DMS 273 (cell line): Measurements from ENCODE around the gene SLC24A4.

ENCODE experiments used
- DNase-seq: peaks from one replicate; lab custom pipeline; 2025; ENCODE audit not compliant: unreplicated experiment; lab: John Stamatoyannopoulos, UW

The SLC24A4 gene

GRCh38 chr14:92316176-92316575, 6.8 kb upstream of the SLC24A4 start:
- DNase-seq = peak; percentile 14

DNA sequence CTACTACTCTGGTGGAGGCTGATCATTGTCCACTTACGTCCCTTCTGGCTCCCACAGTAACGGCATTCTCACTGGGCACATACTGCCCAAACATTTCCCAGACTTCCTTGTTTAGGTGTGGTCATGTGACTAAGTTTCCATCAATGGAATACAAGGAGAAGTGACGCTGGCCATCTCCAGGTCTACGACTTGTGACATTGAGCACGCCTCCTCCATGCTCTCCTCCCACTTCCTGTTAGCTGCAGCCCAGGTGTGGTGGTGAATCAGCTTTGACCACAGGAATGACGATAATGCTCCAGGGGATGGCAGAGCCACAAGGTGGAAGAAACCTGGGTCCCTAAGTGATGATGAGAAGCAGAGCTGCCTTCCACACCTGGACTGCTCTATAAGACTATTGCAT, 6.0 kb upstream of the SLC24A4 start:
- no peak for DNase-seq

GRCh38 chr14:92317511-92317910, 5.5 kb upstream of the SLC24A4 start:
- DNase-seq = no peak

- no peak for DNase-seq
These were observed 1.3 kb upstream of the SLC24A4 start for GRCh38 chr14:92321701-92322100.

- peak; percentile 42 for DNase-seq
These were observed 449 bp upstream of the SLC24A4 start for GRCh38 chr14:92322516-92322915.

DNA sequence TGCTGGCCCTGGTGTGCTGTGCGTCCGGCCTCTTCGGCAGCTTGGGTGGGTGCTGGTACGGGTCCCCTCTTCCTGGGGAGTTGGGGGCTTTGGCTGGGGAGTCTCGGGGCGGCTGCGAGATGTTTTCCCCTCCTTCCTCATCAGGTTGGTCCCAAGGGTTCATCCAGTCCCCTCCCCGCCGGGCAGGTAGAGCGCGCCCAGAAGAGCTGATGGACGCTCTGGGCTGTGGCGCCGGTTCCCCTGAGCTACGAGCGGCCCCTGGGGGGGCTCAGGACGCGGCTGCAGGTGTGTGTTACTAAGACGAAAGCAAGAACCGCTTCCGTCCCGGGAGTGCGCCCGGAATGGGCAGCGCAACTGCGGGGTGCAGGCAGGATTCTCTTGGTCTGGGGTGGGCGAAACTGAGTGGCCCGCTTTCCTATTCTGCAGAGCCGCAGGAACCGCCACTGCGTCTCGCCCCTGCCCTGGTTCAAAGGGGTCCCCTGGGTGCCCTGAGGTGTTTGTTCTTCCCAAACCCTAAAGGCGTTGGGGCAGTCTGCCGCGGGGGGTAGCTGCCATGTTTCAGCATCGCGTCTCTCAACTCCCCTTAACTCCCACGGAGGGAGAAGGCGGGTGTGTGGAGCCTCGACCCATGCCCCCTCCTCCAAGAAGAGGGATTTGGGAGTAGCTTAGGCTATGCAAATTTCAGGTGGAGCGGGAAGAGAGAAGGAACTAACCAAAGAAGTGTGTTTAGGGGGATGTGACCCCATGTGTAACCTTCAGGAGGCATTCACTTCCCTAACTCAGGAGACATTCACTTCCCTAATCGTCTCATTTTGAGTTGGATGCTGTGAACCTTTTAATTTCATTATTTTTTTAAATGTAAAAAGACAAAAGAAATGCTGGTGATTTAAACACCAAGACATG, 1.2 kb downstream of the SLC24A4 start:
- DNase-seq = no peak

DNA sequence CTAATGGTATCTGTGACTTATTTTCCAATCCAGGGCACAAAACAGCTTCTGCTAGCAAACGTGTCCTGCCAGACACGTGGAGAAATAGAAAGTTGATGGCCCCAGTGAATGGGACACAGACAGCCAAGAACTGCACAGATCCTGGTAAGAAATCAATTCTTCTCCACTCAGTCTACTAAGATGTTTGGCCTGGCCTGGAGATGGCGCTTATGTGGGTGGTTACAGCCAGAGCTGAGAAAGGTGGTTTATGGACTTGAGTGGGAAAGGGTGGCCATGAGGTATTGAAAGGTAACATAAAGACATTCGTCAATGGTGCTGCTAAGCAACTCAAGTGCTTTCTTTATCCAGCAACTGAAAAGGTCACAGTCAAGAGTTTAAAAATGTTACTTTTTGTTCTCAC, 2.9 kb downstream of the SLC24A4 start:
- DNase-seq = peak; percentile 11

- DNase-seq = peak; percentile 13
These were observed 5.8 kb downstream of the SLC24A4 start for GRCh38 chr14:92328664-92329255.

GRCh38 chr14:92334050-92334449, 11.1 kb downstream of the SLC24A4 start:
- DNase-seq = no peak

DNA sequence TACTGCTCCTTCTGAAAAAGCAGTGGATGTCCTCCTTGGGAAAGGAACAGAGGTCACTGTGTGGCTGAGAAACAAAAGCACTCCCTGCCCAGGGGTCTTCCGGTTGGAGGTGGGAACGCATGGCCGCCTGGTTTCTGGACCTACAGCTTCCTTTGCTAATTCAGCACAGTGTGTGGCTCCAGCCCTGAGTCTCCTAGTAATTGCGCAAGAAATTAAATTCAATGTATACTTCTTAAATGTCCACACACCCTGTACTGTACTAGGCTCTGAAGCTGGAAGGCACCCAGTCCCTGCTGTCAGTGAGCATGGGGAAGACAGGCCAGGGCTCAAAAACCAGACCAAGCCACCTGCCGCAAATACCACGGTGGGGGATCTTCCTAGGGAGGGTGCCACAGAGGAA, 13.4 kb downstream of the SLC24A4 start:
- no peak for DNase-seq

GRCh38 chr14:92339426-92339825, 16.5 kb downstream of the SLC24A4 start:
- no peak for DNase-seq

DNA sequence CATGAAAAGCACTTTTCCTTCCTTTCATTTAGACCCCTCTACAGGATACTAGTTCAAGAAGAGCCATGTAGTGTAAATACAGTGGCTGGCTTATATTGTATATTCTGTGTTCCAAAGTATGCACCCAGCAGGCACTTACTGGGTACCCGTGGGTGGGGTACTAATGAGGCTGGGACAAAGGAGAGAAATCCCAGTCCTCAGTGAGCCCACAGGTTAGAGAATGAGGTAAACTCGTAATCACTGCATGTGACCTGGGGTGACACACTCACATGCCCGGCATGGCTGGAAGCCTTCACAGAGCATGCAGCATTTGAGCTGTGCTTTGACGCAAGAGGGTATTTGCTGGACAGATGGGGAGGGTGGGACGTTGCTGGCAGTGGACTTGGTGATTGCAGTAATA, 17.1 kb downstream of the SLC24A4 start:
- DNase-seq = peak; percentile 65

DNA sequence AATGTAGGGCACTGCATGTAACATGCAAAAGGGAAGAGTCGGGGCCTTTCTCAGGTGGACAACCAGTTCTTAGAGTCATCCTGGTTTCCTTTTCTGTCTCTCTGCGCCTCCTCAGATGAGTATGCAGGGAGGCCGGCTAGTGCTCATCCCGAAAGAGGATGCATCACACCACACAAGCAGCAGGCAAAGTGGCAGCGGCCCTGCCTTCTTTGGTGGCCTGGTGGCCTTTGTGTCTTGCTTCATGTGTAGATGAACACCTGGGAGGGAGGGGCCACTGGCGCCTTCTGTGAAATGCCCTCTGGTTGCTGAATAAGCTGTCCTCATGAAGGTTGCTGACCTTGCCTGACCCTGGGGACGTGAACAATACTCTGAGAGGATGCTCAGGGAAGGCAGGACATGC, 18.0 kb downstream of the SLC24A4 start:
- DNase-seq = no peak

DNA sequence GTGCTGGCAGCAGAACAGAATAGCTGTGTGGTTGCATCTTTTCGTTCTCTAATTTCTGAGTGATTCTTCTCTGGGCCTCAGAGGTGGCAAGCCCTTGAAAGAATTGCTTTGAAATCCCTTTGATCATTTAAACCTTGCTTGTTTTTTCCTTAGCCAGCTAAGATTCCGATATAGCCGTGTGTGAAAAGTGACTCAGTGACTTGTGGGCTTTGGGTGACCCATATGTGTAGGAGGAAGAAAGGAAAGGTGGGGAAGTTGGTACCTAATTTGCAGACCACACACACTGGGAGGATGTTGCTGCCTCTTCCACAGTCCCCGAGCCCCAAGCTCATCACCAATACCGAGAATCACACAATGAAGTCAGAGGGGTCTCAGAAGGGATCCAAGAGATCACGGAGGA, 18.8 kb downstream of the SLC24A4 start:
- DNase-seq = no peak

DNA sequence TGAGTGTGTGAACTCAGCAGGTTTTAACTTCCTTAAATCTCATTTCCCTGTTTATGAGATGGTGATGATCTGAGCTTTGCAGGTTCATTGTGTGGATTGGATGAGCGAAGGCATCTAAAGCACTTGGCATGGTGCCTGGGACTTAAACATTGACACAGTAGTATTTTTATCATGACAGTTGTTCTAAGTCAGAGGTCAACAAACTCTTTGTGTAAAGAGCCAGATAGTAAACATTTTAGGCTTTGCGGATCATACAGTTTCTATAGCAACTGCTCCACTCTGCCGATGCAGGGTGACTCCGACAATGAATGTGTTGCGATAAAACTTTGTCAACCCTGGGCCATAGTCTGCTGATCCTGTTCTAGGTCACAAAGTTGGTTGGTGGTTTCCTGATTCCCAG, 25.2 kb downstream of the SLC24A4 start:
- no peak for DNase-seq

- no peak for DNase-seq
These were observed 28.8 kb downstream of the SLC24A4 start for GRCh38 chr14:92351750-92352149.

DNA sequence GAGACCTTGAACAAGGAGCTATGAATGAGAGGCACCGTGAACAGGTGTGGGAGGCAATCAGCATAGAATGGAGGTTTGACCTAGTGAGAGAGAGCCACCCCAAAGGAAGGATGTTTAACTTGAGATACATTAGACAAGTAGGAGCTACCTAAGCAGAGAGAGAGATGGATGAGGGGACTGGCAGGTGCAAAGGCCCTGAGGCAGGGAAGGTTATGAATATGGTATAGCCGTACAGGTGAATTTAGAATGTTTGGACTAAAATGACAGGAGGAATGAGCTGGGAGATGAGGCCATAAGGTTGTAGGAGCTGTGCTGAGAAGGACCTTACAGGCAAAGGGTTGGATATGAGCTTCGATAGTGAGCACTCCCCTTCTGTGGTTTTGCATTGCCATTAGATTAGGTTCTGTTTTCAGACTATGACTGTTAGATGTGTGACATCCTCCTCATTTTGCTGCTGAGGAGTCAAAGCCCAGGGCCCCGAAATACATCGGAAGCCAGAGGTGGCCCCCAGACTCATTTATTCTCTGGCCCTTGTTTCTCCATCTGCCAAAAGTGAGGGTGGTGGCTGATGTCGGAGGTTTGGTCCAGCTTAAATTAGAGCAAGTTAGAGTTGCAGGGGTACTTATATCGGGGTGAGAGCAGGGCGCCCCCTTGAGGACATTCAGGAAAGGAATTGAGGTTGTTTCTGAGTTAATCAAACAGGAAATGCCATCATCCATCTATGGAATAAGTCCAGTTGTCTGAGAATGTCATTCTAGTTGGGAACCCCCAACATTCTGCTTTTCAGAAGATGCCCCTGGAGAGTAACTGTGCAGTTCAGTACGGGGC, 29.4 kb downstream of the SLC24A4 start:
- peak; percentile 63 for DNase-seq

DNA sequence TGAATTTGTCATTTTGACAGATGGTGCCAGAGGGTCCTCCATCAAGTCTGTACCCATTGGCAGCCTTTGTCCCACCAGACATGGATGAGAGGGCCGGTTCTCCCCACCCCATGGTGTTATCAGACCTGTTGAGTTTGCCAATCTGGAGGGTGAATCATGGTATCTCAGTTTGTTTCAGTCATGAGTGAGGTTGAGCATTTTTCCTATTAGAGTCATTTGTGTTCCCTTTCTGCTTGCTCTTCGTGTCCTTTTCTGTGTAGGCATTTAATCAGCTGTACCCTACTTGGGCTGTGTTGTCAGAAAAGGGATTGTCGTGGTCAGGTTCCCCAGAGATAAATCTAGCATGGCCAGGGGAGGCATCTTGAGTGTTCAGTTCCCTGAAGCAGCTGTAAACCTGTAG, 30.5 kb downstream of the SLC24A4 start:
- no peak for DNase-seq

DNA sequence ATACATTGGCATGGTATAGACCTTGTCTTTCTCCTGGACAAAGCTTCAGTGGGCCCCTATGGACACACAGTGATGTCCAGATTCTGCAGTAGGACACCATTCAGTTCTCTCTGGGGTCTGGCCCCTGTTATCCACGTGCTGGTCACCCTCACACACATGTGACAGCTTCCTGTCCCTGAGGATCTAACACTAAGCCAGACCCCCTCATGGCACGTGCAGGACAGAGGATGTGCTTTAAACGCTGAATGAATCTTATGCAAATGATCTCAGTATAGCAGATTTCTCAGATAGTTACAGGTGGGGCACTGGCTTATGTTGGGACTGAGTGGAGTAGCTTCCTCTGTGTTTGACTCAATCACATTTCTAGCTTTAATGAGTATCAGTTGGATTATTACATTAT, 33.7 kb downstream of the SLC24A4 start:
- DNase-seq = no peak

GRCh38 chr14:92360651-92361370, 37.8 kb downstream of the SLC24A4 start:
- peak; percentile 9 for DNase-seq

- peak; percentile 76 for DNase-seq
These were observed 39.8 kb downstream of the SLC24A4 start for GRCh38 chr14:92362781-92363235.
